Panc1 (cell line): ENCODE measurements around the gene DOCK4. TPM values are rescaled to one million over a fixed set of nuclear protein-coding genes. Genes with fewer than 3 reads are reported as not detected.

ENCODE experiments used
- ATAC-seq: fragments of 200-7000 bp; cut with Tn5 transposase; 2 replicates; pipeline ENCODE4 v1.9.1; 2020; ENCODE audit warnings: mild to moderate bottlenecking, moderate library complexity
- BruUV-seq: library from RNA; stranded (reverse); fragments of 400-500 nt; replicated peaks from 2 replicates; lab custom pipeline; 2021; lab: Mats Ljungman, UMichigan
- CTCF ChIA-PET: fragments of 300-600 bp; sonication (Branson Sonifier 250); formaldehyde crosslinking; loops from one replicate; lab custom pipeline; 2022; ENCODE audit warnings: antibody characterized with exemption; lab: Charles Lee
- POLR2A ChIA-PET: fragments of 300-600 bp; sonication (Branson Sonifier 250); formaldehyde crosslinking; loops from one replicate; lab custom pipeline; 2022; ENCODE audit warnings: antibody characterized with exemption; lab: Charles Lee
- DNase-seq: peaks from one replicate; pipeline ENCODE4 v3.0.0-alpha.2; 2010; ENCODE audit warnings: low read depth, low spot score
- H3K27ac ChIP-seq: 2 replicates; pipeline ENCODE4 v1.5.1; 2011; ENCODE audit warnings: mild to moderate bottlenecking, low read length, inconsistent platforms
- H3K27me3 ChIP-seq: fragments of 200-500 bp; sonication (Bioruptor generic); 2 replicates; pipeline ENCODE4 v1.6.0; 2014; ENCODE audit warnings: low read length, inconsistent platforms; ENCODE audit not compliant: control insufficient read depth, insufficient read depth
- H3K36me3 ChIP-seq: fragments of 200-500 bp; sonication (Bioruptor generic); 2 replicates; pipeline ENCODE4 v1.5.1; 2014; ENCODE audit warnings: inconsistent platforms, mild to moderate bottlenecking, low read length, moderate library complexity; ENCODE audit not compliant: control insufficient read depth, insufficient read depth
- H3K4me1 ChIP-seq: 2 replicates; pipeline ENCODE4 v1.5.1; 2011; ENCODE audit warnings: inconsistent platforms, mild to moderate bottlenecking, low read length, moderate library complexity; ENCODE audit not compliant: control insufficient read depth, insufficient read depth
- H3K4me3 ChIP-seq, 2 experiments: 2 replicates each; pipeline ENCODE4 v1.5.1; 2011 to 2012; ENCODE audit warnings: low read depth in 2 of 2, low read length in 2 of 2, mild to moderate bottlenecking in 2 of 2, inconsistent platforms in 1 of 2, moderate library complexity in 1 of 2
- H3K9me3 ChIP-seq: fragments of 200-500 bp; sonication (Bioruptor generic); 2 replicates; pipeline ENCODE4 v1.5.1; 2014; ENCODE audit warnings: low read depth, mild to moderate bottlenecking, inconsistent platforms, low read length, moderate library complexity; ENCODE audit not compliant: control insufficient read depth, insufficient read depth
- CTCF ChIP-seq: fragments of 450-650 bp; IDR thresholded peaks from 2 replicates; pipeline ENCODE4 v1.5.1; 2017; ENCODE audit warnings: mild to moderate bottlenecking
- POLR2AphosphoS5 ChIP-seq: IDR thresholded peaks from 2 replicates; pipeline ENCODE4 v1.6.1; 2012; ENCODE audit warnings: mild to moderate bottlenecking, low read depth, low read length, moderate library complexity
- REST ChIP-seq, 2 experiments: IDR thresholded peaks; 2 replicates each; pipeline ENCODE4 v1.6.1; 2011 to 2012; ENCODE audit warnings: low read depth in 2 of 2, control low read depth in 1 of 2, low read length in 1 of 2, mild to moderate bottlenecking in 1 of 2, moderate library complexity in 1 of 2; ENCODE audit not compliant: insufficient read depth in 1 of 2
- SIN3A ChIP-seq: IDR thresholded peaks from 2 replicates; pipeline ENCODE4 v1.6.1; 2012; ENCODE audit warnings: low read depth, mild to moderate bottlenecking, low read length, moderate library complexity, borderline replicate concordance; ENCODE audit not compliant: insufficient read depth
- TCF7L2 ChIP-seq: IDR thresholded peaks from 2 replicates; pipeline ENCODE4 v1.6.1; 2011; ENCODE audit warnings: mild to moderate bottlenecking, low read depth, low read length, inconsistent platforms
- in situ Hi-C: cut with HindIII; loops from 2 replicates; pipeline ENCODE4 v1.10.0; 2016; ENCODE audit warnings: low sequenced_read_pairs, low pct_unique_long_range_greater_than_20kb
- intact Hi-C: fragments of 100-400 bp; cut with micrococcal nuclease; formaldehyde crosslinking; loops from one replicate; pipeline ENCODE4 v1.10.0; 2022; ENCODE audit not compliant: unreplicated experiment
- total RNA-seq: library from RNA; stranded (reverse); gene quantifications from one replicate; pipeline ENCODE4 v1.2.1, GENCODE V29; 2021; ENCODE audit not compliant: unreplicated experiment

Gene DOCK4
- total RNA-seq, 1 experiment from 2014 or later = 10.8 TPM

- ChIA-PET POLR2A (no interaction called here), CTCF (no interaction called here)
- intact Hi-C loops = no loop called here
- Histone ChIP-seq H3K4me1 (no peaks in the 10 kb centered on the region), H3K27ac (no peak overlapping the region), H3K4me3 (no peak overlapping the region), H3K36me3 (no peaks in the 10 kb centered on the region), H3K9me3 (0 out of 2 replicates have a peak, but pooled peaks cover 3% of the 10 kb centered on the region), H3K27me3 (no peaks in the 10 kb centered on the region)
- in situ Hi-C loops = no loop called here
- no peak for TF ChIP-seq POLR2AphosphoS5
- no peak for DNase-seq
- no peak for ATAC-seq
- BruUV-seq = no TSS peak
Observed at GRCh38 chr7:111718886-111719285, 487.3 kb downstream of the DOCK4 start.

- DNase-seq (no peak), ATAC-seq (no peak)
- POLR2A ChIA-PET = no interaction called here
- H3K9me3 ChIP-seq = no peaks in the 10 kb centered on the region
- TF ChIP-seq REST (IDR thresholded peaks at IDR 0.05; ENCODE audit: insufficient read depth in 1 of 2, low read depth in 2 of 2, low read length in 1 of 2) = no peak
- TF ChIP-seq CTCF = no peak
- TF ChIP-seq POLR2AphosphoS5 = no peak
- TF ChIP-seq SIN3A = no peak
- no peak for TF ChIP-seq TCF7L2
- intact Hi-C loops (no loop called here), in situ Hi-C loops (no loop called here)
- H3K27me3 ChIP-seq = no peaks in the 10 kb centered on the region
- H3K27ac ChIP-seq = no peak overlapping the region
- no TSS peak for BruUV-seq
- CTCF ChIA-PET = no interaction called here
- no peak overlapping the region for H3K4me3 ChIP-seq
- H3K4me1 ChIP-seq = no peaks in the 10 kb centered on the region
- H3K36me3 ChIP-seq = no peaks in the 10 kb centered on the region
Observed at GRCh38 chr7:111711426-111712065, 494.7 kb downstream of the DOCK4 start.

- H3K36me3 ChIP-seq = no peaks in the 10 kb centered on the region
- no peak overlapping the region for H3K4me3 ChIP-seq
- POLR2A ChIA-PET = no interaction called here
- no peaks in the 10 kb centered on the region for H3K9me3 ChIP-seq
- no peaks in the 10 kb centered on the region for H3K4me1 ChIP-seq
- in situ Hi-C loops = no loop called here
- TF ChIP-seq REST (IDR thresholded peaks at IDR 0.05; ENCODE audit: insufficient read depth in 1 of 2, low read depth in 2 of 2, low read length in 1 of 2) (no peak), POLR2AphosphoS5 (no peak), SIN3A (no peak)
- ATAC-seq (no peak), DNase-seq (no peak)
- intact Hi-C loops = no loop called here
- H3K27ac ChIP-seq = no peak overlapping the region
- CTCF ChIA-PET = no interaction called here
- BruUV-seq = no TSS peak
- no peaks in the 10 kb centered on the region for H3K27me3 ChIP-seq
Observed at GRCh38 chr7:111710839-111711380, 495.3 kb downstream of the DOCK4 start.
